AG04450 (cell line): ENCODE measurements around the gene TTC3. TPM values are rescaled to one million over a fixed set of nuclear protein-coding genes. Genes with fewer than 3 reads are reported as not detected.

Experiments used
- CTCF ChIA-PET: fragments of 300-600, 350-600 bp; formaldehyde crosslinking; extraction: SDS; loops from one replicate; lab custom pipeline; 2022; ENCODE audit warnings: antibody characterized with exemption, inconsistent platforms; lab: Charles Lee
- POLR2A ChIA-PET: fragments of 350-600 bp; formaldehyde crosslinking; extraction: SDS; loops from one replicate; lab custom pipeline; 2021; ENCODE audit warnings: antibody characterized with exemption, inconsistent platforms; lab: Yijun Ruan, JAX
- DNase-seq: peaks from one replicate; pipeline ENCODE4 v3.0.0-alpha.2; 2011; ENCODE audit warnings: low read depth, low spot score
- H3K27ac ChIP-seq: one replicate; pipeline ENCODE4 v1.5.1; 2012; ENCODE audit warnings: low read depth, low read length, control low read depth
- H3K27me3 ChIP-seq: one replicate; pipeline ENCODE4 v1.6.0; 2012; ENCODE audit warnings: low read length; ENCODE audit not compliant: control insufficient read depth, insufficient read depth
- H3K4me3 ChIP-seq: 2 replicates; pipeline ENCODE4 v1.5.1; 2011; ENCODE audit warnings: mild to moderate bottlenecking, low read depth, low read length, control low read depth
- H3K9me3 ChIP-seq: 2 replicates; pipeline ENCODE4 v1.5.1; 2012; ENCODE audit warnings: low read length; ENCODE audit not compliant: control insufficient read depth, insufficient read depth
- polyA plus RNA-seq: library from polyadenylated mRNA; depleted of rRNA; stranded (reverse); fragments of >200 nt; gene quantifications from 2 replicates; pipeline ENCODE4 v1.2.3, GENCODE V29; 2011
- TF ChIP-seq, protein P1 (sequence below): IDR thresholded peaks from 2 replicates; pipeline ENCODE4 v1.5.1; 2011; ENCODE audit warnings: low read depth, low read length, control low read depth, inconsistent platforms

The TTC3 gene
- polyA plus RNA-seq, 1 experiment = 224 TPM

DNA sequence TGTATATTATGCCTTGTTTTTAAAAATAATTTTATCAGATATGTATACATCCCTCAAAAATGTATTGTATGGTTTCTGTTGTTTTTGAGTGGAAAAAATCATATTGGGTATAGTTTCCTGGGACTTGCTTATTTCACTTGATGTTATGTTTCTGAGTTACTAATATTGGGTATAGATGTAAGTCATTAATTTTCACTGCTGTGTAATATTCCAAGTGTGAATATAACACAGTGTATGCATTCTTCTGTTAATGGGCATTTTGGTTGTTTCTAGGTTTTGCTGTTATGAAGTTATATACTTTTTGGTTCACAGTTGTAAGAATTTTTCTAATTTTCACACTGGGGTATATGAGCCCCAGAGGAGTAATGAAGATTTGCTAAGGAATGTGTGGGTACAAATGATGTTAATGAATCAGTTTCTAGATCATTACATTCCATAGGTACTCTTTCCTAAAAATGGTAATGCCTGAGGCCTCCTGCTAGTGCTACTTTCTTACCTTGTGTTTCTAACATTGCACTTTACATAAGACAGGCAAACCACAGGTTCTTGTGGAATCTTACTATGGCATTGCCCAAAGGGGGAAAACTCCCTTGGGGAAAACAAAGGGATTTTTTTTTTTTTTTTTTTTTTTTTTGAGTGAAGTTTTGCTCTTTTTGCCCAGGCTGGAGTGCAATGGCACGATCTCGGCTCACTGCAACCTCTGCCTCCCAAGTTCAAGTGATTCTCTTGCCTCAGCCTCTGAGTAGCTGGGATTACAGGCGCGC lies 3.2 kb downstream of the TTC3 start:
- Histone ChIP-seq H3K9me3 (peaks cover 2% of the 10 kb centered on the region; the same call in 1 of the 2 replicates), H3K27ac (no peak overlapping the region), H3K27me3 (no peaks in the 10 kb centered on the region), H3K4me3 (no peak overlapping the region)
- TF ChIP-seq, protein P1, sequence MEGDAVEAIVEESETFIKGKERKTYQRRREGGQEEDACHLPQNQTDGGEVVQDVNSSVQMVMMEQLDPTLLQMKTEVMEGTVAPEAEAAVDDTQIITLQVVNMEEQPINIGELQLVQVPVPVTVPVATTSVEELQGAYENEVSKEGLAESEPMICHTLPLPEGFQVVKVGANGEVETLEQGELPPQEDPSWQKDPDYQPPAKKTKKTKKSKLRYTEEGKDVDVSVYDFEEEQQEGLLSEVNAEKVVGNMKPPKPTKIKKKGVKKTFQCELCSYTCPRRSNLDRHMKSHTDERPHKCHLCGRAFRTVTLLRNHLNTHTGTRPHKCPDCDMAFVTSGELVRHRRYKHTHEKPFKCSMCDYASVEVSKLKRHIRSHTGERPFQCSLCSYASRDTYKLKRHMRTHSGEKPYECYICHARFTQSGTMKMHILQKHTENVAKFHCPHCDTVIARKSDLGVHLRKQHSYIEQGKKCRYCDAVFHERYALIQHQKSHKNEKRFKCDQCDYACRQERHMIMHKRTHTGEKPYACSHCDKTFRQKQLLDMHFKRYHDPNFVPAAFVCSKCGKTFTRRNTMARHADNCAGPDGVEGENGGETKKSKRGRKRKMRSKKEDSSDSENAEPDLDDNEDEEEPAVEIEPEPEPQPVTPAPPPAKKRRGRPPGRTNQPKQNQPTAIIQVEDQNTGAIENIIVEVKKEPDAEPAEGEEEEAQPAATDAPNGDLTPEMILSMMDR = no peak
- ChIA-PET POLR2A (no interaction called here), CTCF (interaction anchor here (1.0 kb wide), 1 partner anchor 87 kb away, joined by 9 read pairs; no protein-coding TSS in a partner anchor)
- DNase-seq = no peak

DNA sequence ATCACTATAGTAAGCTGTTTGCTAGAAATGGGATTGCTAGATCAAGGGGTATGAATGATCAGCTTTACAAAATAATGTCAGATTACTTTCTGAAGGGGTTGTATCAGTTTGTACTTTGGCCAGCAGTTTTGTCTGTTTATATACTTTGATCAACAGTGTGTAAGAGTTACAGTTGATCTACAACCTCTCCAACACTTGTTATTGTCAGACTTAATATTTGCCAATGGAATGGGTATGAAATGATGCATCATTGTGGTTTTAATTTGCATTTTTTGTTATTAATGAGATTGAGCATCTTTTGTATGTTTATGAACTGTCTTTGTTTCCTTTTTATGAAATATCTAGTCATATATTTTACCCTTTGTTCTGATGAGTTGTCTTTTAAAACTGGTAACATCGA lies 4.3 kb downstream of the TTC3 start:
- Histone ChIP-seq H3K27me3 (no peaks in the 10 kb centered on the region), H3K9me3 (peaks cover 2% of the 10 kb centered on the region; the same call in 1 of the 2 replicates), H3K4me3 (no peak overlapping the region), H3K27ac (no peak overlapping the region)
- ChIA-PET CTCF (no interaction called here), POLR2A (no interaction called here)
- no peak for DNase-seq
- TF ChIP-seq, protein P1 = no peak

DNA sequence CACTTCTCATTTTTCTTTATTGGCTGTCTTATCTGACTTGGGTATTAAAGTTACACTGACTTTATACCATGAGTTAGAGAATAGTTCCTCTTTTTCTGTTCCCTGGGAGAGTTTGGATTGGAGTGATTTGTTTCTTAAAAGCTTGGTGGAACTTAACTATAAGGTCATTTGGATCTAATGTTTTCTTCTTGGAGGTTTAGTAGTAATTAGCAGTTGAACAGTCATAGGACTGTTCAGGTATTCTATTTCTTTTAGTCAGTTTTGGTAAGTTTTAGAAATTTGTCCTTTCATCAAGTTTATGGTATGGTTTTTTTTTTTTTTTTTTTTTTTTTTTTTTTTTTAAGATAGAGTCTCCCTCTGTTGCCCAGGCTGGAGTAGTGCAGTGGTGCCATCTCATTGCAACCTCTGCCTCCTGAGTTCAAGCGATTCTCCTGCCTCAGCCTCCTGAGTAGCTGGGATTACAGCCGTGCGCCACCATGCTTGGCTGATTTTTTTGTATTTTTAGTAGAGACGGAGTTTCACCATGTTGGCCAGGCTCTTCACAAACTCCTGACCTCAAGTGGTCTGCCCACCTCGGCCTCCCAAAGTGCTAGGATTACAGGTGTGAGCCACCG lies 6.3 kb downstream of the TTC3 start:
- TF ChIP-seq, protein P1 = no peak
- DNase-seq = no peak
- H3K27ac ChIP-seq = no peak overlapping the region
- no peak overlapping the region for H3K4me3 ChIP-seq
- CTCF ChIA-PET = interaction anchor here (0.6 kb wide), 1 partner anchor 388 kb away, joined by 3 read pairs; no protein-coding TSS in a partner anchor
- no peaks in the 10 kb centered on the region for H3K27me3 ChIP-seq
- POLR2A ChIA-PET = no interaction called here
- H3K9me3 ChIP-seq = no peaks in the 10 kb centered on the region

DNA sequence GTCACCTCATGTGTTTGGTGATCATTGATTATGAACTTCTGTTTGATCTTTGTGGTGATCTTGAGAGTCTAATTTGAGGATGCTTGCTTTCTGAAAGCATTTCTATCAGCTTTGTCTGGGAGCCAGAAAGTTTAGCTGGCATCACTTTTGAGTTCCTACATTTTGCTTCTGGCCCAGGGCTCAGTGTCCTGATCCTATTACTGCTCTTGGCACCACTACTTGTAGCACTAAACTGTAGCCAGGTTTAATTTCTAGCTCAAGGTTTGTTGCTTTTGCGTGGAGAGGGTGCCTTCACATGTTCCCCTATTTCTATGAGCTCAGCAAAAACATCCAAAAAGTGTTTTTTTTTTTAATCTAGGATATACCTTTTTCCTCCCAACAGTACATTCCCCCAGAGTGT lies 9.3 kb downstream of the TTC3 start:
- ChIA-PET CTCF (interaction anchor here (1.0 kb wide), 1 partner anchor 105 kb away, joined by 4 read pairs; no protein-coding TSS in a partner anchor), POLR2A (no interaction called here)
- no peak for DNase-seq
- Histone ChIP-seq H3K27me3 (no peaks in the 10 kb centered on the region), H3K9me3 (no peaks in the 10 kb centered on the region), H3K4me3 (no peak overlapping the region), H3K27ac (no peak overlapping the region)
- TF ChIP-seq, protein P1 = no peak
